ENCODE measurements around the gene THSD4. TPM values are rescaled to one million over a fixed set of nuclear protein-coding genes. Genes with fewer than 3 reads are reported as not detected.

THSD4 gene
- total RNA-seq, 2 experiments from 2014 or later = not detected

GRCh38 chr15:71288348-71288955 lies 173.2 kb downstream of the THSD4 start:
- TF ChIP-seq CTCF (conservative IDR thresholded peaks at IDR 0.05; ENCODE audit: low read length) (no peak), EZH2phosphoT487 (IDR thresholded peaks at IDR 0.05; ENCODE audit: borderline replicate concordance, low read depth, low read length) (no peak)
- Histone ChIP-seq H3K9me3 (ENCODE audit: low read length) (no peaks in the 10 kb centered on the region), H3K4me3 (ENCODE audit: low read depth, low read length, poor library complexity, severe bottlenecking) (no peak overlapping the region), H3K9me2 (ENCODE audit: insufficient read depth, low read length) (no peaks in the 10 kb centered on the region), H3K27ac (ENCODE audit: low read depth, low read length, poor library complexity, severe bottlenecking) (no peak overlapping the region), H2AFZ (ENCODE audit: low read length) (no peak overlapping the region), H3K36me3 (ENCODE audit: insufficient read depth, low read length) (no peaks in the 10 kb centered on the region), H4K20me1 (ENCODE audit: insufficient read depth, low read length) (no peaks in the 10 kb centered on the region), H3K79me2 (ENCODE audit: insufficient read depth, low read depth, low read length) (no peaks in the 10 kb centered on the region), H3K4me2 (ENCODE audit: low read length) (no peak overlapping the region), H3K4me1 (ENCODE audit: insufficient read depth, low read length, poor library complexity, severe bottlenecking) (no peaks in the 10 kb centered on the region)
- intact Hi-C loops (cut with micrococcal nuclease; ENCODE audit: unreplicated experiment) = no loop called here
- CTCF ChIA-PET (ENCODE audit: unreplicated experiment) = no interaction called here
- no peak for DNase-seq (ENCODE audit: low spot score)
- no TSS peak for BruUV-seq (replicated peaks)
- POLR2A ChIA-PET = no interaction called here

- Histone ChIP-seq H4K20me1 (ENCODE audit: insufficient read depth, low read length) (no peaks in the 10 kb centered on the region), H3K9me3 (ENCODE audit: low read length) (no peaks in the 10 kb centered on the region), H3K4me3 (ENCODE audit: low read depth, low read length, poor library complexity, severe bottlenecking) (no peak overlapping the region), H3K4me1 (ENCODE audit: insufficient read depth, low read length, poor library complexity, severe bottlenecking) (no peaks in the 10 kb centered on the region), H3K36me3 (ENCODE audit: insufficient read depth, low read length) (no peaks in the 10 kb centered on the region), H3K27ac (ENCODE audit: low read depth, low read length, poor library complexity, severe bottlenecking) (no peak overlapping the region), H3K4me2 (ENCODE audit: low read length) (no peak overlapping the region), H2AFZ (ENCODE audit: low read length) (no peak overlapping the region), H3K9me2 (ENCODE audit: insufficient read depth, low read length) (no peaks in the 10 kb centered on the region), H3K79me2 (ENCODE audit: insufficient read depth, low read depth, low read length) (no peaks in the 10 kb centered on the region)
- ChIA-PET CTCF (ENCODE audit: unreplicated experiment) (no interaction called here), POLR2A (no interaction called here)
- intact Hi-C loops (cut with micrococcal nuclease; ENCODE audit: unreplicated experiment) = no loop called here
- no peak for TF ChIP-seq EZH2phosphoT487 (IDR thresholded peaks at IDR 0.05; ENCODE audit: borderline replicate concordance, low read depth, low read length)
- TF ChIP-seq CTCF (conservative IDR thresholded peaks at IDR 0.05; ENCODE audit: low read length) = no peak
- no TSS peak for BruUV-seq (replicated peaks)
- no peak for DNase-seq (ENCODE audit: low spot score)
Observed at GRCh38 chr15:71290002-71290401, 174.7 kb downstream of the THSD4 start.

GRCh38 chr15:71290881-71291635 lies 175.8 kb downstream of the THSD4 start:
- H3K79me2 ChIP-seq (ENCODE audit: insufficient read depth, low read depth, low read length) = no peaks in the 10 kb centered on the region
- no peak overlapping the region for H2AFZ ChIP-seq (ENCODE audit: low read length)
- H3K4me1 ChIP-seq (ENCODE audit: insufficient read depth, low read length, poor library complexity, severe bottlenecking) = no peaks in the 10 kb centered on the region
- no peaks in the 10 kb centered on the region for H3K9me3 ChIP-seq (ENCODE audit: low read length)
- H3K4me2 ChIP-seq (ENCODE audit: low read length) = no peak overlapping the region
- CTCF ChIA-PET (ENCODE audit: unreplicated experiment) = no interaction called here
- POLR2A ChIA-PET = no interaction called here
- no peaks in the 10 kb centered on the region for H3K9me2 ChIP-seq (ENCODE audit: insufficient read depth, low read length)
- TF ChIP-seq EZH2phosphoT487 (IDR thresholded peaks at IDR 0.05; ENCODE audit: borderline replicate concordance, low read depth, low read length) = no peak
- no peak for TF ChIP-seq CTCF (conservative IDR thresholded peaks at IDR 0.05; ENCODE audit: low read length)
- no TSS peak for BruUV-seq (replicated peaks)
- intact Hi-C loops (cut with micrococcal nuclease; ENCODE audit: unreplicated experiment) = no loop called here
- no peak overlapping the region for H3K27ac ChIP-seq (ENCODE audit: low read depth, low read length, poor library complexity, severe bottlenecking)
- H3K4me3 ChIP-seq (ENCODE audit: low read depth, low read length, poor library complexity, severe bottlenecking) = no peak overlapping the region
- no peak for DNase-seq (ENCODE audit: low spot score)
- no peaks in the 10 kb centered on the region for H3K36me3 ChIP-seq (ENCODE audit: insufficient read depth, low read length)
- H4K20me1 ChIP-seq (ENCODE audit: insufficient read depth, low read length) = no peaks in the 10 kb centered on the region
